Prostate gland (tissue), 2 donors: ENCODE results near the gene ZNF837. TPM values are rescaled to one million over a fixed set of nuclear protein-coding genes. Genes with fewer than 3 reads are reported as not detected.

Source experiments
- DNase-seq: peaks from one replicate; pipeline ENCODE4 v3.0.0-alpha.2; 2019; ENCODE audit warnings: low spot score
- H3K27ac ChIP-seq, 2 donors: fragments of 200-600 bp; sonication (generic); 2 replicates each; pipeline ENCODE4 v1.5.1; 2017 to 2019
- H3K27me3 ChIP-seq: fragments of 200-600 bp; sonication (generic); replicated peaks from 2 replicates; pipeline ENCODE4 v1.5.1; 2019; ENCODE audit not compliant: insufficient read depth
- H3K36me3 ChIP-seq, 2 donors: fragments of 200-600 bp; sonication (generic); 1 replicate in 1 of 2; 2 replicates in 1 of 2; pipeline versions ENCODE4 v1.5.1 to v1.8.1; 2017 to 2019
- H3K4me1 ChIP-seq: fragments of 200-600 bp; sonication (generic); replicated peaks from 2 replicates; pipeline ENCODE4 v1.5.1; 2019
- H3K4me3 ChIP-seq, 2 donors: fragments of 200-600 bp; sonication (generic); 2 replicates each; pipeline ENCODE4 v1.5.1; 2017 to 2019
- H3K9me3 ChIP-seq: fragments of 200-600 bp; sonication (generic); 2 replicates; pipeline ENCODE4 v1.5.1; 2017
- CTCF ChIP-seq, 4 experiments: fragments of 200-600 bp in 2 of 4; fragments of 450-650 bp in 2 of 4; sonication (generic) in 2 of 4; IDR thresholded peaks; 1 replicate in 3 of 4; 2 replicates in 1 of 4; pipeline ENCODE4 v1.5.1; 2016 to 2019; ENCODE audit warnings: antibody characterized with exemption in 4 of 4, mild to moderate bottlenecking in 2 of 4, moderate library complexity in 2 of 4
- POLR2A ChIP-seq: fragments of 450-650 bp; IDR thresholded peaks from one replicate; pipeline ENCODE4 v1.6.1; 2016; ENCODE audit warnings: antibody characterized with exemption, mild to moderate bottlenecking
- POLR2AphosphoS5 ChIP-seq: sonication (generic); formaldehyde crosslinking; IDR thresholded peaks from one replicate; pipeline ENCODE4 v1.6.1; 2017; ENCODE audit warnings: antibody characterized with exemption
- WGBS: methylation state at CpG from one replicate; pipeline ENCODE4 v1.1.5; 2018; 5-methylcytosine and 5-hydroxymethylcytosine counted together
- intact Hi-C: fragments of 100-400 bp; cut with DNase I; formaldehyde crosslinking; loops from one replicate; pipeline ENCODE4 v1.14.2; 2022
- total RNA-seq, 2 donors: library from RNA; depleted of rRNA; stranded (reverse); fragments of >200 nt; gene quantifications; one replicate each; pipeline ENCODE4 v1.1.0, GENCODE V29; 2016

ZNF837 gene
- total RNA-seq, 2 donors from 2014 or later = 12.2 to 15.7 TPM

DNA sequence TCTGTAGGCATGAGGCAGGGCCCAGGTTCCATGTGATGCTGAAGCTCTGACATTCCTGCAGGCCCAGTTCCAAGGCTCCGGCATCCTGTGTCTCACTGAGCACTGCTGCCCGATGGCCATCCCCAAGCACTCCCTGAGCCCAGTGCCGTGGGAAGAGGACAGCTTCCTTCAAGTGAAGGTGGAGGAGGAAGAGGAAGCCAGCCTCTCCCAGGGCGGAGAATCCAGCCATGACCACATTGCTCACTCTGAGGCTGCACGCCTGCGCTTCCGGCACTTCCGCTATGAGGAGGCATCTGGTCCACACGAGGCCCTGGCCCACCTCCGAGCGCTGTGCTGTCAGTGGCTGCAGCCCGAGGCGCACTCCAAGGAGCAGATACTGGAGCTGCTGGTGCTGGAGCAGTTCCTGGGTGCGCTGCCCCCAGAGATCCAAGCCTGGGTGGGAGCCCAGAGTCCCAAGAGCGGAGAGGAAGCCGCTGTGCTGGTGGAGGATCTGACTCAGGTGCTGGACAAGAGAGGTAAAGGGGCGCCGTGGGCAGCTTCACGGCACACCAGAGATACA lies 46.1 kb downstream of the ZNF837 start:
- intact Hi-C loops = no loop called here
- no peak for DNase-seq

DNA sequence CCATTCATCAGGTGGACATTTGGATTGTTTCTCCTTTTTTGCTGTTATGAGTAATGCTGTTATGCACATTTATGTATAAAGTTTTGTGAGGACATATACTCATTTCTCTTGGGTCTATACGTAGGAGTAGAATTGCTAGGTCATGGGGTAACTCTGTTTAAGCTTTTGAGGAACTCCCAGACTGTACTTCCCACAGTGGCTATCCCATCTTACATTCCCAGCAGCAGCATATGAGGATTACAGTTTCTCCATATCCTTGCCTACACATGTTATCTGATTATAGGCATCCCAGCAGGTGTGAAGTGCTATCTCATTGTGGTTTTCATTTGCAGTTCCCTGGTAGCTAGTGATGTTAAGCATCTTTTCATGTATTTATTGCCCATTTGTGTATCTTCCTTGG lies 48.1 kb downstream of the ZNF837 start:
- WGBS = 100% methylated on average over 1 of the region's 1 CpG
- DNase-seq = no peak
- no peaks in the 10 kb centered on the region for H3K4me1 ChIP-seq
- intact Hi-C loops = no loop called here
- no peaks in the 10 kb centered on the region for H3K36me3 ChIP-seq
- H3K9me3 ChIP-seq = no peaks in the 10 kb centered on the region
- no peak overlapping the region for H3K4me3 ChIP-seq
- H3K27ac ChIP-seq = no peak overlapping the region
- no peaks in the 10 kb centered on the region for H3K27me3 ChIP-seq
- no peak for TF ChIP-seq POLR2AphosphoS5
- no peak for TF ChIP-seq POLR2A
- no peak for TF ChIP-seq CTCF (IDR thresholded peaks at IDR 0.05)

More for the DNA sequence above, 46.1 kb downstream of the ZNF837 start:
- Histone ChIP-seq H3K36me3 (peaks cover 0 to 4% of the 10 kb centered on the region in 2 donors), H3K4me3 (no peak overlapping the region), H3K9me3 (no peaks in the 10 kb centered on the region), H3K27me3 (no peaks in the 10 kb centered on the region), H3K4me1 (no peaks in the 10 kb centered on the region), H3K27ac (no peak overlapping the region)
- 91% methylated on average over 19 of the region's 19 CpGs for WGBS
- TF ChIP-seq POLR2A (no peak), CTCF (IDR thresholded peaks at IDR 0.05) (no peak), POLR2AphosphoS5 (no peak)

GRCh38 chr19:58330458-58330857 lies 50.4 kb downstream of the ZNF837 start:
- Histone ChIP-seq H3K27ac (no peak overlapping the region), H3K9me3 (no peaks in the 10 kb centered on the region), H3K4me1 (no peaks in the 10 kb centered on the region), H3K4me3 (no peak overlapping the region), H3K36me3 (no peaks in the 10 kb centered on the region), H3K27me3 (no peaks in the 10 kb centered on the region)
- 71% methylated on average over 4 of the region's 4 CpGs for WGBS
- no peak for TF ChIP-seq POLR2AphosphoS5
- no peak for TF ChIP-seq CTCF (IDR thresholded peaks at IDR 0.05)
- TF ChIP-seq POLR2A = no peak
- intact Hi-C loops = no loop called here
- no peak for DNase-seq

DNA sequence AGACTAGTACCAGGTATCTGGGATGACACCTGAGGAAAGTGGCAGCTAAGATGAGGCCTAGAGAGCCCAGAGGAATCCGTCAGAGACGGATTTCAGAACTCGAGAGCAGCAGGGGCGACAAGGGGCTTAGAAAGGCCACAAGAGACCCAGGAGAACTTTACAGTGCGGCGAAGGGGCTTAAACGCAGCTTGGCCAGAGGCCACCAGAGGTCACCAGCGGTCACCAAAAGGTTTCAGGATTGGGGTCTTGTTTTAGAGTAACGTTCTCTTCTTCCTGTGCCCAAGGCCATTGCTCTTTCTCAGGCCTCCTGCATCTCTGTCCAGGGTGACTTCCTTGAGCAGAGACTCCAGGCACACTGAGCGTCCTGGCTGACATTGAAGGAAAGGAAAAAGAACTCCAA lies 51.8 kb downstream of the ZNF837 start:
- no peaks in the 10 kb centered on the region for H3K4me1 ChIP-seq
- intact Hi-C loops = loop anchor here (5.0 kb wide), 1 partner anchor 33 kb away; the partner anchor contains the start of gene ZNF497
- 64% methylated on average over 10 of the region's 10 CpGs for WGBS
- no peak overlapping the region for H3K4me3 ChIP-seq
- H3K27ac ChIP-seq = no peak overlapping the region
- H3K27me3 ChIP-seq = no peaks in the 10 kb centered on the region
- H3K36me3 ChIP-seq = no peaks in the 10 kb centered on the region
- no peak for DNase-seq
- H3K9me3 ChIP-seq = no peaks in the 10 kb centered on the region
- TF ChIP-seq POLR2A = no peak
- TF ChIP-seq CTCF (IDR thresholded peaks at IDR 0.05) = no peak
- no peak for TF ChIP-seq POLR2AphosphoS5
